Measurements from ENCODE around the gene PLXNA3.

Gene PLXNA3

DNA sequence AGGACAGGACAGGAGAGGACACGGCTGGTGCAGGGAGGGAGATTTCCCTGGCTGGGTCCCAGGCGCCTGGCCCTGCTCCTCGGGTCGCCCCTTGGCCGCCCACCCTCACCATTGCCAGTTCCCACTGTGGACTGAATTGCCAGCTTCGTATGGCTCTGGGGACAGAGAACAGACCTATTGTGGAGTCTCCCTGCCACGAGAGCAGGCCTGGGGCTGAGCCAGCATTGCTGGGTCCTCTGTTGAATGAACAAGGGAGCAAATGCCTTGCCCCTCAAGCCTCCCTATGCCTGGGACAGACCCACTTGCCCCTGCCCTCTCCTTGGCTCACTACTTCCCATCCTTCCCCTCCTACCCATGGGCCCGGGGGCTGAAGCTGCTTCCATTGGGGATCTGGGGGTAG, 4.3 kb downstream of the PLXNA3 start:
- DNase-seq, result no peak

DNA sequence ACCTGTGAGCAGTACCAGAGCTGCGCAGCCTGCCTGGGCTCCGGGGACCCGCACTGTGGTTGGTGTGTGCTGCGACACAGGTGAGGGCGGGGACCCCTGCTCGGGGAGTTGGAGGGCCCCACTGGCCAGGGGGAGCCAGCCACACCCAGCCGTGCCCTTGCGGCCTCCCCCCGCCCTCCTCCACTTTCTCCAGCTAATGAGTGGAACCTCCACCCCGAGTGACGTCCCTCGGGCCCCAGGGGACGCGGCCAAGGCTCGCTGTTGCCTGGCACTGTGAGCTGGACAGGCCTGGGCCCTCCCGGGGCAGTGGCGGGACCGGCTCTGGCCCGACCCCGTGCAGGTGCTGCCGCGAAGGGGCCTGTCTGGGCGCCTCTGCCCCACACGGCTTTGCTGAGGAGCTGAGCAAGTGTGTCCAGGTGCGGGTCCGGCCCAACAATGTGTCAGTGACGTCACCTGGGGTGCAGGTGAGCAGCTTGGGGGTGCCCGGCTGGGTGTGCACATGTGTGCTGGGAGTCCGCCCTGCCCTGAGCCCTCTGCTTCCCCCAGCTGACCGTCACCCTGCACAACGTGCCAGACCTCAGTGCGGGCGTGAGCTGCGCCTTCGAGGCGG, 5.6 kb downstream of the PLXNA3 start:
- no peak for DNase-seq

DNA sequence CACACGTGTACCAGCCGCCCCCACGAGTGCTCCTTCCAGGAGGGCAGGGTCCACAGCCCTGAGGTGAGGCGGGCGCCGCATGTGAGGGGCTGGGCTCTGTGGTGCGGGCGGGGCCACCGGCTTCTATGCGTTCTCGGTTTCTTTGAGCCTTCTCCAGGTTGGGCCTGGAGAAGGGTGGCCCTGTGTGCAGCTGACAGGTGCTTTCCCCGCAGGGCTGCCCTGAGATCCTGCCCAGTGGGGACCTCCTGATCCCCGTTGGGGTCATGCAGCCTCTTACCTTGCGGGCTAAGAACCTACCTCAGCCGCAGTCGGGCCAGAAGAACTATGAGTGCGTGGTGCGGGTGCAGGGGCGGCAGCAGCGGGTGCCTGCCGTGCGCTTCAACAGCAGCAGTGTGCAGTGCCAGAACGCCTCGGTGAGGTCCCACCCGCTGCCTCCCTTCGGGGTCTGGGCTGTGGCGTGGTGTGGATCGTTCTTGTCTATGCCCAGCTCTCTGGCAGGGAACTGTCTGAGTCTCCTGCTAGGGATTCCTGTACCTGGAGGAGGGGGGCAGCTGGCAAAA, 6.8 kb downstream of the PLXNA3 start:
- DNase-seq, result no peak

DNA sequence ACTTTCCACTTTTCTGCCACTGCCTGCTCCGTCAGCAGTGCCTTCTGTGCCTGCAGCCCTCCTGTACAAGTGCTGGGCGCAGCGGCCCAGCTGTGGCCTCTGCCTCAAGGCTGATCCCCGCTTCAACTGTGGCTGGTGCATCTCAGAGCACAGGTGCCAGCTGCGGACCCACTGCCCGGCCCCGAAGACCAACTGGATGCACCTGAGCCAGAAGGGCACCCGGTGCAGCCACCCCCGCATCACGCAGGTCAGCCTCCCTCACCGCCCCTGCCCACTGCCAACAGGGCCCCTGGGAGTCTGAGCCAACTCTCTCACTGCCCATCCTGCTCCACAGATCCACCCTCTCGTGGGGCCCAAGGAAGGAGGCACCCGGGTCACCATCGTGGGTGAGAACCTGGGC, 7.5 kb downstream of the PLXNA3 start:
- DNase-seq, result no peak

DNA sequence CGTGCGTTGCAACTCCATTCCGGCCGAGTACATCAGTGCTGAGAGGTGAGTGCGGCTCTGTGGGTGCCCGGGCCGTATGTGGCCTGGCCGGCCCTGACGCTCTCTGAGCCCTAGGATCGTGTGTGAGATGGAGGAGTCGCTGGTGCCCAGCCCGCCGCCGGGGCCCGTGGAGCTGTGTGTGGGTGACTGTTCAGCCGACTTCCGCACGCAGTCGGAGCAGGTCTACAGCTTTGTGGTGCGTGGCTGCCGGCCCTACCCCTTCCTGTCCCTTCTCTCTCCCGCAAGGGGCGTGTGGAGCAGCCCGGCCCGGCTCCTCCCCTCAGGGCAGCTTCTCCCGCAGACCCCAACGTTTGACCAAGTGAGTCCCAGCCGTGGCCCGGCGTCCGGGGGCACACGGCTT, 8.0 kb downstream of the PLXNA3 start:
- no peak for DNase-seq

DNA sequence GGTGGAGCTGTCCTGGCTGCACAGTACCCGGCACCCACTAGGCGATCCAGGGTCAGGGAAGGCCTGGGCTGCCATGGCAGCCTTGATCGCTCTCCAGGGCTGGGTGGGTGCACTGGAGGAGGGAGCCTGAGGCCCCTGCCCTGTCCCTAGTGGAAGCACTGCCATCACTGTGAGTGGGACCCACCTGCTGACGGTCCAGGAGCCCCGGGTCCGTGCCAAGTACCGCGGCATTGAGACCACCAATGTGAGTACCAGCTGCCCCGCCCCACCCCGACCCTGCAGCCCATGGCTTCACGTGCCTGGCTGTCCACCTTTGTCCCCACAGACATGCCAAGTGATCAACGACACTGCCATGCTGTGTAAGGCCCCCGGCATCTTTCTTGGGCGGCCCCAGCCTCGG, 8.8 kb downstream of the PLXNA3 start:
- DNase-seq, result no peak

DNA sequence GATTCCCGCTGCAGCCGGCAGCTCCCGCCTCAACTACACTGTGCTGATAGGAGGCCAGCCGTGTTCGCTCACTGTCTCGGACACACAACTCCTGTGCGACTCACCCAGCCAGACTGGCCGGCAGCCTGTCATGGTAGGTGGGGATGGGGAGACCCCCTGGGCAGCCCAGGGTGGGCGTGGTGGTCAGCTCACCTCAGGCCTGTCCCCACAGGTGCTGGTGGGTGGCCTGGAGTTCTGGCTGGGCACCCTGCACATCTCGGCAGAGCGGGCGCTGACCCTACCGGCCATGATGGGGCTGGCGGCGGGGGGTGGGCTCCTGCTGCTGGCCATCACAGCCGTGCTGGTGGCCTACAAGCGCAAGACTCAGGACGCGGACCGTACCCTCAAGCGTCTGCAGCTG, 9.5 kb downstream of the PLXNA3 start:
- no peak for DNase-seq

DNA sequence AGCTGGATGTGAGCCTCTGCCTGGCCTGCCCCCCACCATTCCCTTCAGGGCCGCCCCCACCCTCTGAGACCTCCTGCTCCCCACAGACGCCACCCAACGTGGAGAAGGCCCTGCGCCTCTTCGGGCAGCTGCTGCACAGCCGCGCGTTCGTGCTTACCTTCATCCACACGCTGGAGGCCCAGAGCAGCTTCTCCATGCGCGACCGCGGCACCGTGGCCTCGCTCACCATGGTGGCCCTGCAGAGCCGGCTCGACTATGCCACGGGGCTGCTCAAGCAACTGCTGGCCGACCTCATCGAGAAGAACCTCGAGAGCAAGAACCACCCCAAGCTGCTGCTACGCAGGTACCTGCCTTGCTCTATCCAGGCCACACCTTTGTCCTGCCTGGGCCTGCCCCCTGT, 10.1 kb downstream of the PLXNA3 start:
- DNase-seq, result no peak

DNA sequence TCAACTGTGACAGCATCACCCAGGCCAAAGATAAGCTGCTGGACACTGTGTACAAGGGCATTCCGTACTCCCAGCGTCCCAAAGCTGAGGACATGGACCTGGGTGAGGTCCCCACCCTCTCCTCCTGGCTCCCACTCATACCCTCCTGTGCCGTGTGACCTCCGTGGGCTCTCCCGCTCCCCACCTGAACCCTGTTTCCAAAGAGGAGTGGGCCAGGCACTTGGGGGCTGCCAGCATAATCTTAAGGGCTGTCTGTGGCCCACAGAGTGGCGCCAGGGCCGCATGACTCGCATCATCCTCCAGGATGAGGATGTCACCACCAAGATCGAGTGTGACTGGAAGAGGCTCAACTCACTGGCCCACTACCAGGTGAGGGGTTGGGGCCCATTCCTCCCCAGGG, 11.0 kb downstream of the PLXNA3 start:
- no peak for DNase-seq

DNA sequence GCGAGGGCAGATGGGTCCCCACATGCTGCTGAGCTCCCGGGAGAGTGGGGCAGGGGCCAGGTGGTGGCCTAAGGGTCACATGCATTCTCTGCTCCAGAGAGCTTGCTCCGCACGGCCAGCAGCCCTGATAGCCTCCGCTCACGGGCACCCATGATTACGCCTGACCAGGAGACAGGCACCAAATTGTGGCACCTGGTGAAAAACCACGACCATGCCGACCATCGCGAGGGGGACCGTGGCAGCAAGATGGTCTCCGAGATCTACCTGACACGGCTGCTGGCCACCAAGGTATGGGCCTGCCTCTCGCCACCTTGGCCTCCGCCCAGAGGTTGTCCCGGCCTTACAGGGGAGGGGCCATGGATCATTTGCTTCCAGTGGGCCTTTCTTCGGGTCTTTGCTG, 11.8 kb downstream of the PLXNA3 start:
- DNase-seq, result no peak

DNA sequence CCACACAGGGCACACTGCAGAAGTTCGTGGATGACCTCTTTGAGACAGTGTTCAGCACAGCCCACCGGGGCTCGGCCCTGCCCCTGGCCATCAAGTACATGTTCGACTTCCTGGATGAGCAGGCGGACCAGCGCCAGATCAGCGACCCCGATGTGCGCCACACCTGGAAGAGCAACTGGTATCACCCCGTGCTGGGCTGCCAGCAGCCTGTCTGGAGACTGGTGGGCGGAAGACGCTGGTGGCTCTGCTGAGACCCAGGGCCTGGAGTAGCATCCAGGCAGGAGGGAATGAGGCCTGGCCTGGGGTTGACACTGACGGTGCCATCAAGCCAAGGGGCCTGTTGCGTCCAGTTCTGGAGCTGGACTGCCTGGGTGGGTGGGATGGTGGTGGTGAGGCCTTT, 12.4 kb downstream of the PLXNA3 start:
- no peak for DNase-seq

DNA sequence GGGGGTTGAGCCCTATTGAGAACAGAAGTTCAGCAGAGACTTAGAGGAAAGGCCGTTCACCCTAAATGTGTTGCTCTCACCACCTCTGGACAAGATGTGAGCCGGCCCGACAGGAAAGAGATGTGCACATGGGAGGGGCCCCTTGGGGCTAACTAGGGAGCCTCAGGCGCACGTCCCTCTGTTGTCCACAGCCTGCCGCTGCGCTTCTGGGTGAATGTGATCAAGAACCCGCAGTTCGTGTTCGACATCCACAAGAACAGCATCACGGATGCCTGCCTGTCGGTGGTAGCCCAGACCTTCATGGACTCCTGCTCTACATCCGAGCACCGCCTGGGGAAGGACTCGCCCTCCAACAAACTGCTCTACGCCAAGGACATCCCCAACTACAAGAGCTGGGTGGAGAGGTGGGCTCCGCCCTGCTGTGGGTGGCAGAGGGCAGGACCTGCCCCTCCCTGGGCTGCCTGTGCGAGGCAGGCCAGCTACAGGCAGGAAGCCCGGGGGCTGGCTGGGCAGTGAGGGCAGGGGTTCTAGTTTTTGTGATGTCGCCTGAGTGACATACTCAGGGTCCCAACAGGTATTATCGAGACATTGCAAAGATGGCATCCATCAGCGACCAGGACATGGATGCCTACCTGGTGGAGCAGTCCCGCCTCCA, 13.0 kb downstream of the PLXNA3 start:
- DNase-seq, result no peak

DNA sequence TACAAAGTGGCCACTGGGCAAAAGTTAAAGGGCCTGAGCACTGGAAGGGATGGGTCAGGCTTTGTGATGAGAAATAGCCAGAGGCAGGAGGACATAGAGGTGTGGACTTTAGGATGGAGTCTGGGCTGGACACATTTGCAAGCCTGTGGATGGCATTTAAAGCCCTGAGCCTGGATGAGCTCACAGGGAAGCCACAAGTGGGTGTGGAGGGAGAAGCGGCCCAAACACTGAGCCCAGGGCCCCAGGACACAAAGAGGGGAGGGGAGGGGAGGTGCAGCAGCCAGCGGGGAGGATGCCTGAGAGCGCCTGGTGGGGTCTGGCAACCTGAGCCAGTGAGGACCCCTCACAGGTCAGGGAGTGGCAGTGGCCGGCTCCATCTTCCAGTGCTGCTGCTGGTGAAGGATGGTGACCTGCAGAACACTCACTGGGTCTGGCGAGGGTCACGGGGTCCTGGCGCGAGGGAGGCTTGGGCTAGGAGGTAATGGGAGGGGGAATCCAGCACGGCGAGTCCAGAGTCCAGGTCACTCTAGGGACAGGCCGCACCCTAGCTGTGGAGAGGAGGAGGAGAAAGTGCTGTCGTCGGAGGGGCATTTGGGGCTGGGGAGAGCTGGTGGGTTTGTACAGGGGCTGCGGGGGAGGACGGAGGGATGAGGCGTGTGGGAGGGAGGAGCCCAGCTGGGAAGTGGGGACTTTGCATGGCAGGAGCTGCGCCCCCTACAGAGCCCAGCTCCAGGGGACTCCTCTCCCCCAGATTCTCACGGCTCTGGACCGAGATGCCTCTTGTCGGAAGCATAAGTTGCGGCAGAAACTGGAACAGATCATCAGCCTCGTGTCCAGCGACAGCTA, 14.0 kb downstream of the PLXNA3 start:
- no peak for DNase-seq

DNA sequence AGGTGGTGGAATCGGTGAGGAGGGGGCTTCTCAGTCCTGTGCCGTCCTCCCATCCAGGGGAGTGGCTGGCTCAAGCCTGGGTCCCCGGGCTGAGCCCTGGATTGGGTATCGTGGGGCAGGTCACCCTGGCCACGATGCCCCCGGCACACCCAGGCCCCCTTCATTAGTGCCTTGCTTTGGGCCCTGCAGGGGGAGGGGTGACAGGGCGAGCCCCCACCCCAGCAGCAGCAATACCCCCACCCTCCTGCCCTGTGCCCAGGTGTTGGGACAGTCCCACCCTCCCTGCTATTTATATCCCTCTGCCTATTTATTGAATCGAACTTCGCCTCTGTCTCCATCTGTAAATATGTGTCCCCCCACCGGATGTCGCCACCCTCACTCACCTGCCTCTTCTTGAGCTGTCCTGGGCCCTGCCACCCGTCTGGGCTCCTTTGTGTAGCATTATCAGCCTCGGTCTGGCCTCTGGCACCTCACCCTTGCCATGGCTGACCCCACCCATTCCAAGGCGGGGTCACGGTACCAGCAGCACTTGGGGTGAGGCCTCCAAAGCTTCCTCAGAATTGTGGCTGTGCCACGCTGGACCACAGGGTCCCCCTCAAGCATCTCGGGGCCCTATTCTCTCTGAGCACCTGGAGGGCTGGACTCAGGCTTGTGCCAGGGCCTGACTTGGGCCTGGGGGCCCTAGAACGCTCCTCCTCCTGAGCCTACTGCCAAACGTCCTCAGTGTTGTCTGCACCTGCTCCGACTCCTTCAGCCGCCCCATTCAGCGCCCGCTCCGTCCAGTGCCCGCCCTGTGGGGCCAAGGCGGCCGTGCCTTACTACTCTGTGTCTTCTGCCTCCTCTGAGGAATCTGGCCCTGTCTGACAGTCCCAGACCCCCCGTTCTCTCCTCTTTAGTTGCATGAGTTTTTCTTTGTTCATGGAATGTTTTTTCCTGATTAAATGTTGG, 14.9 kb downstream of the PLXNA3 start:
- no peak for DNase-seq

DNA sequence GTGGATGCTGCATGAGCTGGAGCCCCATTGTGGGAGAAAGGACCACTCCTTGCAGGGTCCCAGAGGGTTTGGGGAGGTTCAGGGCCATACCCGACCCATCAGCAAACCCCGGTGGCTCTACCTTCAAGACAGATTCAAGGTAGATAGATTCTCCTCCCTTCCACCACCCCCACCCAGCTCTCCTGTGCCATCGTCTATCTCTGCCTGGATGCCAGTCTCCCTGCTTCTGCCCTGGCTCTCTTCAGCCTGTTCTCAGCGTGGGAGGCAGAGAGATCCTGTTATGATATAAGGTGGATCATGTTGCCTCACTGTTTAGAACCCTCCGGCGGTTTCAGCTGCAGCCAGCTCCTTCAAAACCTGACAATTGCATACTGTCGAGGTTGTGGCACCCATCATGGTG, 15.6 kb downstream of the PLXNA3 start:
- DNase-seq, result no peak

DNA sequence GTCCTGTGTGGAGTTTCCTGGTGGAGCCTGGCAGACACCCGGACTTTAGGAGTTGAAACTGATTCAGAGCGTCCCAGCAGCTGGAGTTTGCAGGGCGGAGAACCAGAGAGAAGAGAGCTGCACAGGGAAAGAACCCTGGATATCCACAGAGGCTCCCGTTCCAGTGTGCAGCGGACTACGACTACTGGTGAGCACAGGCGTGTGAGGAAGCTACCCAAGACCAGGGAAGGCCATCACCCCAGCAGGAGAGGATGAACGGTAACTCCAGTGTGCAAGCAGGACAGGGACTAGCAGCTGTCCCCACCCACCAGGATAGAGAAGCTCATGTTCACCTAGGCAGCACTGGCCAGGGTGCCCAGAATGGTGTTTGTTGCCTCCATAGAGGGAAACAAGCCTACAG, 18.7 kb downstream of the PLXNA3 start:
- no peak for DNase-seq

DNA sequence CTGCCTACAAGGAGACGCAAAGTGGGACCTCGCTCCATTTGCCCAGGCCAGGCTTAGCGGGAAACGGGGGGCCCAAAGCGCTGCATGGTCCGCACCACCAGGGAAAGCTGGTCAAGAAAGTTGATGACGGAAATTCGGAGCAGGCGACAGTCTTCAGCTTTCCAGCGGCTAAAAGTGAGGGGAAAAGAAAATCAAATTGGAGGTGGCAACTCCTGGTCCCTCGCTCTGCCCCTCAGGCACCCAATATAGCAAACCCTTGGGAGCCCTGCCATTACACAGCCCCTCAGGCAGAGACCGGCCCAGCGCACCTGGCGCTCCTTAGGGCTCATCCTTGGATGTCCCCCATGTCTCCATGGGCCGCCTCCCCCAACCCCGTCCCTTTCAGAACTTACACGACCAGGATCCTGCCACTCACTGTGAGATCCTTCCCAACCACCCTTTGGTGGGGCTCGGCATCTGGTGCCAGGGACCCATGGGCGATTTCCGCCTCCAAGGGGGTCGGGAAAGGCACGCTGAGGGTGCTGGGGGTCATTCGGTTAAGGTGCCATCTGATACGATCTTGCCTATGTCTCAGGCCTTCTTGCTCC, 19.9 kb downstream of the PLXNA3 start:
- no peak for DNase-seq

DNA sequence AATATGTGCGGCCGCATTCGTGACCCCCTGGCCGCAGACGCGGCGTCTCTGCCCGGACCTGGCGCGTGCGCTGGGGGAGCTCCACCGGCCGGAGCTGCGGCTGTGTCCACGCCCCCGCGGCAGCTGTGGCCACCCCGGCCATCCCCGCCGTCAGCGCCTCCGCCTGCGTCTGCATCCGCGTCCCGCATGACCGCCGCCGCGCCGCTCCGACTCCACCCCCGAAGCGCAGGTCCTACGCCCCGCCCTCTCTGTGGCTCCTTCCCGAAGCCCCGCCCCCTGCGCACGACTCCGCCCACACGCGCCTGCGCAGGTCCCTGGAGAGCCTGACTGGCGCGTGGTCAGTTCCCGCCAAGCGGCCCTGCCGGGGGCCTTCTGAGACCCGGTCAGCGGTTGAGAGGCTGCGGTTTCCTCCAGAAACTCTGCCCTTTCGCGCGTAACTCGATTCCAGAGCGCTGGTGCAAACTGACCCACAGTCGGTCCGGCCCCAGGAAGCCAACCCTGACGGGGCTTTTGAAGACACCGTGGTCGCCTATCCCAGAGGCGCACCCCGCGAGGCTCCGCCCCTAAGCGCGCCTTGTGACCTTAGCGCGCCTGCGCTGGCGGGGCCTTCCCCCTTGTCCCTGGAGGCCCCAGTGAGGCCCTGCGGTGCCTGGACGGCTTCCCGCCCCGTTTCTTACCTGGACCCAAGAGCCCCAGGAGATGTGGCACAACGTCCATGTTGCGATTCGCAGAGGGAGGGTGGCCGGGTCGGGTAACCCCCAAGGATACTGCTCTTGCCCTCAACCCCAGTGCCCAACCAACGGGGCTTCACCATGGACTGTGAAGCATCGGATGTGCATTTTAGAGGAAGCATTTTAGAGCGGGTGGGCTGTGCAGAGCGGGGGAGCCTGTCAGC, 20.9 kb downstream of the PLXNA3 start, which contains the start of gene LAGE3:
LAGE3 (minus strand) TSS at position 554 of the 895 bp plus-strand sequence; CDS start at position 188, 366 bp downstream.
- peak; percentile 93 for DNase-seq

DNA sequence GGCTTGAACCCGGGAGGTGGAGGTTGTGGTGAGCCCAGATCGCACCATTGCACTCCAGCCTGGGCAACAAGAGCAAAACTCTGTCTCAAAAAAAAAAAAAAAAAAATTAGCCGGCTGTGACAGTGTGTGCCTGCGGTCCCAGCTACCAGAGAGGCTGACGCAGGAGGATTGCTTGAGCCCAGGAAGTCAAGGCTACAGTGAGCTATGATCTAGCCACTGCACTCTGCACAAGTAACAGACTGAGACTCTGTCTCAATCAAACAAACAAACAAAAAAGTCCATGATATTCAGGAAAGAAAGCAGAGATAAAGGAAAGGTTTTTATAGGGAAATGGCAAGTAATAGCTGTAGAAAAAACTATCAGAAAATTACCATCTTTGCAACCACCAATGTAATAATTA, 23.1 kb downstream of the PLXNA3 start:
- no peak for DNase-seq

DNA sequence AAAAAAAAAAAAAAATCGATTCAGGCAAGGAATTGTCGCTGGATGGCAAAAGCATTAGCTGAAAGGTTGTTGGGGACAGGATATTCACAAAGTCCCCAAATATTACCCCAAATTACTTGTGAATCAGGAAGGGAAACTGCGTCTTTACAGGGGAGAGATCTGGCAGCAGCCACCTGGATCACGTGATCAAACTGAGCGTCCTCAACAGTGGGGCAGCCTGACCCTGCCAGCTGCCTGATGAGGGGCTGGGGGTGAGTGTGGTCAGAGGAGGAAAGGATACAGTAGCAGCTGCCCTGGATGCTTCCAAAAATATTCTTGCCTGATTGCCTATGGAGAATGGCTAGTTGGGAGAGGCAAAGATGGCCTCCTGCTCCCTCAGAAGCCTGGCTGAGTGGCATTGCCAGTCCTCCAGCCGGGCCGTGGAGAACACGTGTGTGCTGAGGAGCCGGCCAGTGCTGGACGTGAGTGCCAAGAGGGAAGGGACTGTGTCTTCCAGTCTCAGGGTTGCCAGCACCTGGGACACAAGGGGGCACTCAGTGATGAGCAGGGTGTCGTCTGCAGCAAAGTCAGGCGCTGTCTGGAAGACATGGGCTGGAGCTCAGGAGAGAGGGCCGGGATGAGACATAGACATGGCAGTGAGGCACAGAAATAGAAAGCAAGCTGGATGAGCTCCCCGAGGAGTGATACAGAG, 24.0 kb downstream of the PLXNA3 start:
- DNase-seq, result no peak
